ENCODE results near the gene DICER1. TPM values are rescaled to one million over a fixed set of nuclear protein-coding genes. Genes with fewer than 3 reads are reported as not detected.

Gene DICER1
- total and polyA plus RNA-seq, 9 of the 15 experiments (the other 6 are each of a cell fraction or from before 2014, with no cell fraction given), result 2.5 to 23.2 (median 12.4) TPM

DNA sequence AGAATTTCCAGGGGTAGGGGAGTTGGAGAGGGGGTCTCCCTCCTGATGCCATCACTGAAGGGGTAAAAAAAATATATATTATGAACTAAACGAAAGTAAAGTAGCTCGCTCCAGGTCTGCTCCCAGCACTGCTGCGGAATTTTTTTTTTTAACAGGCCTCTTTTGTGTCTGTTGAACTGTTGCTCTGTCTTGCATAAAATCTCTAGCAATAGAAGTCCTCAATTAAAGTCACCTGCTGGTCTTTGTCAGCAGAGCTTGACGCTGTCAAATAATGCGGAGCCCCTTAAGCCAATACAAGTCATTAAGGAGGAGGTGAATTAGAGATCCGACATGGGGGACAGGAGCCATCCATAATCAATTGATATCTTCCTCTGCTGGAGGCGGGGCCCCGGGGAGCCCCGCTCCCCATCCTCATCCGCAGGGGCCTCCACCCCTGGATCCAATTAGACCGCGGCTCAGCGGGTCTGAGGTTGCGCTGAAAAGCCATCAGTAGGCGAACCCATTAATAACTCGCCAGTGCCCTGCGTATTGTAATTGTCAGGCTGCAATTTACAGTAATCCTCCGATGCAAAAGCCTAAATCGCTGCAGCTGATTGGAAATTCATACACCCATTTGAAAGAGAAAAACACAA lies 85.6 kb downstream of the DICER1 start:
- Histone ChIP-seq H3K36me3 (ENCODE audit: control insufficient read depth, insufficient read depth, low read length) (no peaks in the 10 kb centered on the region), H4K20me1 (replicated peaks; ENCODE audit: control insufficient read depth, insufficient read depth, low read length) (no peaks in the 10 kb centered on the region), H3K9me3 (replicated peaks; ENCODE audit: control insufficient read depth, insufficient read depth, low read depth, low read length) (no peaks in the 10 kb centered on the region), H3K9ac (ENCODE audit: insufficient read depth in 1 of 2, low read depth in 2 of 2, low read length in 2 of 2) (no peak overlapping the region), H2AFZ (ENCODE audit: low read depth, low read length) (no peak overlapping the region), H3K4me1 (replicated peaks in 1 of 2; ENCODE audit: control insufficient read depth in 2 of 2, insufficient read depth in 2 of 2, low read length in 2 of 2) (no peaks in the 10 kb centered on the region), H3K79me2 (ENCODE audit: control insufficient read depth, insufficient read depth, low read length) (no peaks in the 10 kb centered on the region), H3K4me3 (no peak overlapping the region), H3K27ac (ENCODE audit: extremely low read depth, low read depth, low read length) (no peak overlapping the region), H3K27me3 (ENCODE audit: control insufficient read depth in 2 of 2, insufficient read depth in 2 of 2, low read length in 2 of 2) (peaks cover 2 to 18% of the 10 kb centered on the region in 2 experiments; a peak in 3 of 5 replicates), H3K4me2 (ENCODE audit: insufficient read depth, low read length) (no peak overlapping the region), H3K9me1 (ENCODE audit: control insufficient read depth, insufficient read depth, low read length) (no peaks in the 10 kb centered on the region)
- WGBS (ENCODE audit: insufficient coverage, low coverage, missing lambda C conversion rate), result under 1% methylated on average over 12 of the region's 19 CpGs
- DNase-seq (ENCODE audit: extremely low read depth in 1 of 4, low spot score in 3 of 4) (no peak), ATAC-seq (no peak), FAIRE-seq (no peak)
- POLR2A ChIA-PET, result no interaction called here
- intact Hi-C loops (cut with micrococcal nuclease), result no loop called here
- no TSS peak for BruUV-seq (replicated peaks)
- CTCF ChIA-PET (ENCODE audit: low intra/inter-chr PET ratio), result no interaction called here
- in situ Hi-C loops (cut with MboI), result no loop called here
- TF ChIP-seq, protein P1, sequence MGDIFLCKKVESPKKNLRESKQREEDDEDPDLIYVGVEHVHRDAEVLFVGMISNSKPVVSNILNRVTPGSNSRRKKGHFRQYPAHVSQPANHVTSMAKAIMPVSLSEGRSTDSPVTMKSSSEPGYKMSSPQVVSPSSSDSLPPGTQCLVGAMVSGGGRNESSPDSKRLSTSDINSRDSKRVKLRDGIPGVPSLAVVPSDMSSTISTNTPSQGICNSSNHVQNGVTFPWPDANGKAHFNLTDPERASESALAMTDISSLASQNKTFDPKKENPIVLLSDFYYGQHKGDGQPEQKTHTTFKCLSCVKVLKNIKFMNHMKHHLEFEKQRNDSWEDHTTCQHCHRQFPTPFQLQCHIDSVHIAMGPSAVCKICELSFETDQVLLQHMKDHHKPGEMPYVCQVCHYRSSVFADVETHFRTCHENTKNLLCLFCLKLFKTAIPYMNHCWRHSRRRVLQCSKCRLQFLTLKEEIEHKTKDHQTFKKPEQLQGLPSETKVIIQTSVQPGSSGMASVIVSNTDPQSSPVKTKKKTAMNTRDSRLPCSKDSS (IDR thresholded peaks at IDR 0.05; ENCODE audit: low read depth, partially characterized antibody), result no peak
- TF ChIP-seq, protein P2, sequence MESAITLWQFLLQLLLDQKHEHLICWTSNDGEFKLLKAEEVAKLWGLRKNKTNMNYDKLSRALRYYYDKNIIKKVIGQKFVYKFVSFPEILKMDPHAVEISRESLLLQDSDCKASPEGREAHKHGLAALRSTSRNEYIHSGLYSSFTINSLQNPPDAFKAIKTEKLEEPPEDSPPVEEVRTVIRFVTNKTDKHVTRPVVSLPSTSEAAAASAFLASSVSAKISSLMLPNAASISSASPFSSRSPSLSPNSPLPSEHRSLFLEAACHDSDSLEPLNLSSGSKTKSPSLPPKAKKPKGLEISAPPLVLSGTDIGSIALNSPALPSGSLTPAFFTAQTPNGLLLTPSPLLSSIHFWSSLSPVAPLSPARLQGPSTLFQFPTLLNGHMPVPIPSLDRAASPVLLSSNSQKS (CRISPR knock-in tag; IDR thresholded peaks at IDR 0.05), result no peak
- TF ChIP-seq ZNF263 (CRISPR knock-in tag; IDR thresholded peaks at IDR 0.05; ENCODE audit: borderline replicate concordance) (no peak), NONO (IDR thresholded peaks at IDR 0.05; ENCODE audit: low read depth in 2 of 2, low read length in 1 of 2) (no peak), NFYB (IDR thresholded peaks at IDR 0.05; ENCODE audit: extremely low read depth, insufficient read length) (no peak), YBX1 (IDR thresholded peaks at IDR 0.05) (no peak), ZC3H11A (IDR thresholded peaks at IDR 0.05; ENCODE audit: low read depth, low read length) (no peak), GTF2A2 (tag; IDR thresholded peaks at IDR 0.05) (no peak), PYGO2 (tag; IDR thresholded peaks at IDR 0.05) (no peak), TAF15 (IDR thresholded peaks at IDR 0.05; ENCODE audit: low read depth, low read length) (no peak)

Data from K562 (cell line).